Measurements from ENCODE around the gene C1QTNF5. TPM values are rescaled to one million over a fixed set of nuclear protein-coding genes. Genes with fewer than 3 reads are reported as not detected.

The C1QTNF5 gene
- total and polyA plus RNA-seq, 9 donors, result 4.4 to 25.7 (median 10.8) TPM

DNA sequence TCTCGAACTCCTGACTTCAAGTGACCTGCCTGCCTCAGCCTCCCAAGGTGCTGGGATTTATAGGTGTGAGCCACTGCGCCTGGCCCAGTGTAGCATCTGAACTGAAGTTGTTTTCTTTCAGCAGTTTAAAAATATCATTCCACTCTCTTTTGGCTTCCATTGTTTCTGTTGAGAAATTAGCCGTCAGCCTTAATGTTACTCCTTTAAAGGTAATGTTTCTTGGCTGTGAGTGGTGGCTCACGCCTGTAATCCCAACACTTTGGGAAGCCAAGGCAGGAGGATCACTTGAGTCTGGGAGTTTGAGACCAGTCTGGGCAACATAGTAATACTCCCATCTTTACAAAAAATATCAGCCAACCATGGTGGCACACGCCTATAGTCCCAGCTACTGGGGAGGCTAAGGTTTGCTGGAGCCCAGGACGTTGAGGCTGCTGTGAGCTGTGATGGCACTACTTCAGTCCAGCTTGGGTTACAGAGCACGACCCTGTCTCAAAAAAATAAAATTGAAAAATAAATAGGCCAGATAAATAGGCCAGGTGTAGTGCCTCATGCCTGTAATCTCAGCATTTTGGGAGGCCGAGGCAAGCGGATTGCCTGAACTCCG lies 49.7 kb downstream of the C1QTNF5 start:
- Histone ChIP-seq H3K27ac (no peak overlapping the region), H3K36me3 (no peaks in the 10 kb centered on the region), H3K4me3 (no peak overlapping the region), H3K4me1 (ENCODE audit: insufficient read depth) (no peaks in the 10 kb centered on the region), H3K9me3 (no peaks in the 10 kb centered on the region), H3K27me3 (no peaks in the 10 kb centered on the region)
- TF ChIP-seq, protein P1, sequence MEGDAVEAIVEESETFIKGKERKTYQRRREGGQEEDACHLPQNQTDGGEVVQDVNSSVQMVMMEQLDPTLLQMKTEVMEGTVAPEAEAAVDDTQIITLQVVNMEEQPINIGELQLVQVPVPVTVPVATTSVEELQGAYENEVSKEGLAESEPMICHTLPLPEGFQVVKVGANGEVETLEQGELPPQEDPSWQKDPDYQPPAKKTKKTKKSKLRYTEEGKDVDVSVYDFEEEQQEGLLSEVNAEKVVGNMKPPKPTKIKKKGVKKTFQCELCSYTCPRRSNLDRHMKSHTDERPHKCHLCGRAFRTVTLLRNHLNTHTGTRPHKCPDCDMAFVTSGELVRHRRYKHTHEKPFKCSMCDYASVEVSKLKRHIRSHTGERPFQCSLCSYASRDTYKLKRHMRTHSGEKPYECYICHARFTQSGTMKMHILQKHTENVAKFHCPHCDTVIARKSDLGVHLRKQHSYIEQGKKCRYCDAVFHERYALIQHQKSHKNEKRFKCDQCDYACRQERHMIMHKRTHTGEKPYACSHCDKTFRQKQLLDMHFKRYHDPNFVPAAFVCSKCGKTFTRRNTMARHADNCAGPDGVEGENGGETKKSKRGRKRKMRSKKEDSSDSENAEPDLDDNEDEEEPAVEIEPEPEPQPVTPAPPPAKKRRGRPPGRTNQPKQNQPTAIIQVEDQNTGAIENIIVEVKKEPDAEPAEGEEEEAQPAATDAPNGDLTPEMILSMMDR (IDR thresholded peaks at IDR 0.05), result no peak
- no peak for TF ChIP-seq POLR2A (IDR thresholded peaks at IDR 0.05)
- no peak for TF ChIP-seq EP300 (IDR thresholded peaks at IDR 0.05)
- 95 to 99% (median 98%) methylated on average over 10 of the region's 10 CpGs for WGBS, 3 donors
- DNase-seq, result no peak
- intact Hi-C loops (cut with DNase I), result no loop called here

Small RNA genes within 50 kb of the gene (microRNA-seq; reads per million reads assigned to microRNA genes)
- gene MIR6756, result 0 to 0.75 (median 0.32) reads per million in 3 donors

Small RNA genes within 50 kb of the gene (small RNA-seq; reads per million reads assigned to genes)
- gene RF01225 (not detected), gene RNU6-262P (not detected)

Other genes with a start within 250 kb of the C1QTNF5 start
- gene DPAGT1, start 239.0 kb downstream of the C1QTNF5 start, total RNA-seq, result 10 to 100 TPM; 14.1 to 31.3 (median 24.4) TPM
- gene DPAGT1, start 239.0 kb downstream of the C1QTNF5 start, polyA plus RNA-seq, result 10 to 100 TPM; 18.3 to 61.4 TPM
- gene C2CD2L, start 233.5 kb downstream of the C1QTNF5 start, total RNA-seq, result 10 to 100 TPM in 1 of 7 donors, 1 to 10 TPM in 6; 4.4 to 13.6 (median 8.8) TPM
- gene C2CD2L, start 233.5 kb downstream of the C1QTNF5 start, polyA plus RNA-seq, result 1 to 10 TPM; 2.8 to 5.5 TPM
- gene HINFP, start 219.3 kb downstream of the C1QTNF5 start, total RNA-seq, result 10 to 100 TPM; 15.2 to 27.9 (median 22.8) TPM
- gene HINFP, start 219.3 kb downstream of the C1QTNF5 start, polyA plus RNA-seq, result 10 to 100 TPM; 17.5 to 20.4 TPM
- gene ABCG4, start 191.8 kb downstream of the C1QTNF5 start, total RNA-seq, result under 1 TPM in 4 of 7 donors, not detected in 3; 0.10 to 0.80 (median 0.32) TPM
- gene ABCG4, start 191.8 kb downstream of the C1QTNF5 start, polyA plus RNA-seq, result 1 to 10 TPM in 1 of 2 donors, under 1 TPM in 1; 0.06 to 1.3 TPM
- gene NLRX1, start 172.2 kb downstream of the C1QTNF5 start, total RNA-seq, result 10 to 100 TPM in 3 of 7 donors, 1 to 10 TPM in 4; 4.4 to 13.4 (median 9.4) TPM
- 1 to 10 TPM; 3.1 to 6.1 TPM for gene NLRX1, start 172.2 kb downstream of the C1QTNF5 start, polyA plus RNA-seq
- 10 to 100 TPM in 1 of 7 donors, 1 to 10 TPM in 1, under 1 TPM in 3, not detected in 2; 0.32 to 27.5 (median 0.95) TPM for gene NHERF4, start 155.4 kb downstream of the C1QTNF5 start, total RNA-seq
- gene NHERF4, start 155.4 kb downstream of the C1QTNF5 start, polyA plus RNA-seq, result under 1 TPM in 1 of 2 donors, not detected in 1; 0.11 TPM
- 10 to 100 TPM in 5 of 7 donors, 1 to 10 TPM in 2; 7.6 to 17.9 (median 13.4) TPM for gene CBL, start 134.5 kb downstream of the C1QTNF5 start, total RNA-seq
- 10 to 100 TPM in 1 of 2 donors, 1 to 10 TPM in 1; 3.6 to 12.3 TPM for gene CBL, start 134.5 kb downstream of the C1QTNF5 start, polyA plus RNA-seq
- gene MCAM, start 23.8 kb downstream of the C1QTNF5 start, total RNA-seq, result 100 to 1,000 TPM in 2 of 7 donors, 10 to 100 TPM in 5; 34.6 to 121 (median 45.7) TPM
- gene MCAM, start 23.8 kb downstream of the C1QTNF5 start, polyA plus RNA-seq, result 100 to 1,000 TPM in 1 of 2 donors, 10 to 100 TPM in 1; 89.9 to 119 TPM
- gene RNF26, start 6.4 kb downstream of the C1QTNF5 start, total RNA-seq, result 10 to 100 TPM in 6 of 7 donors, 1 to 10 TPM in 1; 7.0 to 25.8 (median 22.0) TPM
- 10 to 100 TPM; 14.9 to 18.1 TPM for gene RNF26, start 6.4 kb downstream of the C1QTNF5 start, polyA plus RNA-seq
- gene MFRP, start 5.8 kb upstream of the C1QTNF5 start, total RNA-seq, result under 1 TPM in 1 of 7 donors, not detected in 6; 0.11 TPM
- not detected for gene MFRP, start 5.8 kb upstream of the C1QTNF5 start, polyA plus RNA-seq
- 10 to 100 TPM in 1 of 7 donors, 1 to 10 TPM in 6; 1.3 to 16.9 (median 4.8) TPM for gene USP2, start 40.8 kb upstream of the C1QTNF5 start, total RNA-seq
- 1 to 10 TPM; 1.0 to 3.4 TPM for gene USP2, start 40.8 kb upstream of the C1QTNF5 start, polyA plus RNA-seq
- gene THY1, start 82.3 kb upstream of the C1QTNF5 start, total RNA-seq, result 10 to 100 TPM in 4 of 7 donors, 1 to 10 TPM in 1, under 1 TPM in 2; 0.36 to 74.7 (median 14.0) TPM
- gene THY1, start 82.3 kb upstream of the C1QTNF5 start, polyA plus RNA-seq, result 100 to 1,000 TPM in 1 of 2 donors, 10 to 100 TPM in 1; 15.0 to 123 TPM